Activated CD4-positive, alpha-beta T cell treated with anti-CD3 and anti-CD28 coated beads, Interleukin-2, amount 50 U/mL, for 48 hours (primary cell): ENCODE data around the gene KCNQ5.
"Not testable (repeated sequence)": the region's sequence is repeated elsewhere in the genome, so short reads cannot be mapped to it uniquely, and the experiment has no call there.

Experiments
- DNase-seq, 2 experiments: peaks; one replicate each; pipeline ENCODE4 v3.0.0-alpha.2; 2020

KCNQ5 gene

GRCh38 chr6:73151732-73152131 lies 529.9 kb downstream of the KCNQ5 start:
- no peak for DNase-seq

- no peak for DNase-seq
Measured at GRCh38 chr6:73152556-73152955, 530.7 kb downstream of the KCNQ5 start.

- no peak for DNase-seq
Measured at GRCh38 chr6:73152966-73153757, 531.3 kb downstream of the KCNQ5 start.

- DNase-seq, result no peak
Measured at GRCh38 chr6:73156793-73157767, 535.2 kb downstream of the KCNQ5 start.

GRCh38 chr6:73157870-73158269 lies 536.0 kb downstream of the KCNQ5 start:
- no peak for DNase-seq

- DNase-seq, result no peak
Measured at GRCh38 chr6:73169111-73169510, 547.2 kb downstream of the KCNQ5 start.

- no peak for DNase-seq
Measured at GRCh38 chr6:73169633-73170032, 547.8 kb downstream of the KCNQ5 start.

- no peak for DNase-seq
Measured at GRCh38 chr6:73174646-73175045, 552.8 kb downstream of the KCNQ5 start.

GRCh38 chr6:73176057-73176456 lies 554.2 kb downstream of the KCNQ5 start:
- DNase-seq, result no peak

GRCh38 chr6:73177221-73177944 lies 555.5 kb downstream of the KCNQ5 start:
- no peak for DNase-seq

GRCh38 chr6:73180076-73180738 lies 558.3 kb downstream of the KCNQ5 start:
- DNase-seq, result no peak

GRCh38 chr6:73180763-73181619 lies 559.1 kb downstream of the KCNQ5 start:
- no peak for DNase-seq

GRCh38 chr6:73182021-73182607 lies 560.2 kb downstream of the KCNQ5 start:
- no peak for DNase-seq

- DNase-seq, result not testable (repeated sequence)
Measured at GRCh38 chr6:73193302-73193701, 571.4 kb downstream of the KCNQ5 start.

GRCh38 chr6:73194744-73195143 lies 572.9 kb downstream of the KCNQ5 start:
- no peak for DNase-seq

GRCh38 chr6:73200247-73200646 lies 578.4 kb downstream of the KCNQ5 start:
- DNase-seq, result no peak

- DNase-seq, result no peak
Measured at GRCh38 chr6:73200735-73201134, 578.9 kb downstream of the KCNQ5 start.

GRCh38 chr6:73203098-73203497 lies 581.2 kb downstream of the KCNQ5 start:
- no peak for DNase-seq

GRCh38 chr6:73204252-73204651 lies 582.4 kb downstream of the KCNQ5 start:
- no peak for DNase-seq

GRCh38 chr6:73207221-73207837 lies 585.5 kb downstream of the KCNQ5 start:
- DNase-seq, result no peak

- no peak for DNase-seq
Measured at GRCh38 chr6:73209117-73209516, 587.3 kb downstream of the KCNQ5 start.
